GM19025 (cell line): ENCODE measurements around the gene GYPC.
"Not testable (repeated sequence)": the region's sequence is repeated elsewhere in the genome, so short reads cannot be mapped to it uniquely, and the experiment has no call there.

ENCODE experiments used
- ATAC-seq: cut with Tn5 transposase; IDR thresholded peaks from one replicate; pipeline ENCODE4 v1.9.1; 2021; ENCODE audit warnings: mild to moderate bottlenecking, low read depth, moderate library complexity; ENCODE audit not compliant: unreplicated experiment

The GYPC gene

GRCh38 chr2:126664639-126665038 is 8.7 kb downstream of the GYPC start:
- ATAC-seq: peak; percentile 21

GRCh38 chr2:126665483-126665882 is 9.5 kb downstream of the GYPC start:
- no peak for ATAC-seq

GRCh38 chr2:126668254-126668653 is 12.3 kb downstream of the GYPC start:
- no peak for ATAC-seq

GRCh38 chr2:126669772-126670171 is 13.8 kb downstream of the GYPC start:
- ATAC-seq: no peak

- no peak for ATAC-seq
These were observed 15.5 kb downstream of the GYPC start for GRCh38 chr2:126671488-126671887.

GRCh38 chr2:126672980-126673605 is 17.1 kb downstream of the GYPC start:
- no peak for ATAC-seq

- no peak for ATAC-seq
These were observed 18.3 kb downstream of the GYPC start for GRCh38 chr2:126674075-126674744.

- ATAC-seq: no peak
These were observed 19.7 kb downstream of the GYPC start for GRCh38 chr2:126675637-126676036.

GRCh38 chr2:126676221-126677175 is 20.5 kb downstream of the GYPC start:
- no peak for ATAC-seq

GRCh38 chr2:126677176-126677538 is 21.2 kb downstream of the GYPC start:
- no peak for ATAC-seq

- no peak for ATAC-seq
These were observed 22.5 kb downstream of the GYPC start for GRCh38 chr2:126678269-126679065.

- no peak for ATAC-seq
These were observed 23.2 kb downstream of the GYPC start for GRCh38 chr2:126679094-126679713.

GRCh38 chr2:126681505-126681904 is 25.5 kb downstream of the GYPC start:
- ATAC-seq: no peak

GRCh38 chr2:126685629-126686028 is 29.7 kb downstream of the GYPC start:
- no peak for ATAC-seq

GRCh38 chr2:126686286-126686685 is 30.3 kb downstream of the GYPC start:
- ATAC-seq: no peak

- no peak for ATAC-seq
These were observed 31.0 kb downstream of the GYPC start for GRCh38 chr2:126686841-126687485.

GRCh38 chr2:126687503-126687902 is 31.5 kb downstream of the GYPC start:
- no peak for ATAC-seq

- not testable (repeated sequence) for ATAC-seq
These were observed 32.6 kb downstream of the GYPC start for GRCh38 chr2:126688594-126688993.

GRCh38 chr2:126692241-126692640 is 36.3 kb downstream of the GYPC start:
- not testable (repeated sequence) for ATAC-seq
